Activated CD4-positive, alpha-beta T cell treated with anti-CD3 and anti-CD28 coated beads, Interleukin-2, amount 50 U/mL, for 24 hours (primary cell): ENCODE data around the gene ROR1.
"Not testable (repeated sequence)": the region's sequence is repeated elsewhere in the genome, so short reads cannot be mapped to it uniquely, and the experiment has no call there.

Source experiments
- DNase-seq, 2 donors: peaks; one replicate each; pipeline ENCODE4 v3.0.0-alpha.2; 2020; ENCODE audit warnings: low read depth in 1 of 2, low spot score in 1 of 2

The ROR1 gene

GRCh38 chr1:63758791-63759190, 15.0 kb upstream of the ROR1 start:
- DNase-seq, result no peak

DNA sequence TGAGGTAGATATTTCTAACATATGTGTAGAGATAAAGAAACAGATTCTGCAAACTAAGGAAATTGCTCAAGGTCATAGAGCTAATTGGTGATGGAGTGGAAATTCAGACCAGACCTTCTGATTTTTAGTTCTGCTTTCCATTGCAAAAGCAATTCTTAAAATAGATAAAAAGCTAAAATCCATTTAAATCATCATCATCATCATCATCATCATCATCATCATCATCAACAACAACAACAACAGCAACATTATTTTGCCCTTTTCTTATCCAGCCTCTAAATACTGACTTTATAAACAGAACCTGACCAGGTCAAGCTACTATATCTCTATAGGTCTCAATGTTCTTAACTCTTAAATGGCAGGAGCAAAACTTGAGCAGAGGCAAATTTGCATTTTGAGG, 14.0 kb upstream of the ROR1 start:
- no peak for DNase-seq

- no peak for DNase-seq
These were observed 3.4 kb upstream of the ROR1 start for GRCh38 chr1:63770381-63770780.

DNA sequence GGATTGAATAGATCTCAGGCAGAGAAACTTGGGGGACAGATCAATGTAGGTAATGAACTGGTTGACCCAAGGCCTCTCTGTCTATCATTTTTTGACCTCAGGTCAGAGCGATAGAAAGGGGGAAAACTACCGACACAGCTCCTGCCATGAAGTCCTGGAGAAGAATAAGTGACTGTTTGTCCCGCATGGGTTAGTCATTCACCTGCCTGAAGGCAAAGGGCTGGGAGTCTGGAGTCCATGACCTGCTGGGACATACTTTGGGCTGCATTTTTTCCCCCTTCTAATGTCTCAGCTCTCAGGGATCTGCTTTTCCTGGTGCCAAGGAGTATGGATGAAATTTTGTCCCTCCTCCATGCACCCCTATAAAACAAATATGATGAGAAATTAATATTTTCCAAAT, 1.6 kb upstream of the ROR1 start:
- no peak for DNase-seq

- DNase-seq, result no peak
These were observed 941 bp upstream of the ROR1 start for GRCh38 chr1:63772876-63773275.

- no peak for DNase-seq
These were observed 362 bp upstream of the ROR1 start for GRCh38 chr1:63773496-63773814.

- DNase-seq, result no peak
These were observed 1.0 kb downstream of the ROR1 start for GRCh38 chr1:63774617-63775417.

DNA sequence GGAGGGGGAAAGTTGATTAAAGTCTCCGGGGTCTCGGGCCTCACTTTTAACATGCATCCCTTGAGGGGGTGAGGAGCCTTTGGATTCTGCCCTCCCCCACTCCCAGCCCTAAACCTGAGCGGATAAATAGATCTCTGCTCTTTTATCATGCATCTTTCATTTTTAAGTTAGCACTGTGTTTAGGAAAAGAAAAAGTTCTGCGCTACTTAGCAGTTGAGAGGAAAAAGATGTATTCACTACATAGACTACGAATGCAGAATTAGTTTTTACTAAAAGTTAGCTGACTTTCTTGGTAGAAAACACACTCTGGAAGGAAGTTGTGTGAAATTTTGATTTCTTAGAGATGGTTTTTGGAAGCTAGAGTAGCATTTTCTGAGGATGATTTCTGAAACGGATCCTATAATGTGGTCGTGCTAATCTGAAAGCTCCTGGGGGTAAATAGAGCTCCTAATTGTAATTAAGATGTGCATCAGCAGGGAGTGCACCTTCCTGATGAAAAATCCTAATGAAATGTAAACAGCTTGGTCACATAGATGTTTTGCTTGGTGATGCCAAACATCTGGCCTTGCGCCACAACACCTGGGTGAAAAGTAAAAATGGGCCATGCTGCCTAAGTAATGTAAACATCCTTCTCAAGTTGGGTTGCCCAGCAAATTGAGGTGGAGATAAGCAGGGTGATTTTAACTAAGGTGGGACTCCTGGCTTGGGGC, 1.8 kb downstream of the ROR1 start:
- no peak for DNase-seq

- DNase-seq, result no peak
These were observed 3.5 kb downstream of the ROR1 start for GRCh38 chr1:63777286-63777685.

DNA sequence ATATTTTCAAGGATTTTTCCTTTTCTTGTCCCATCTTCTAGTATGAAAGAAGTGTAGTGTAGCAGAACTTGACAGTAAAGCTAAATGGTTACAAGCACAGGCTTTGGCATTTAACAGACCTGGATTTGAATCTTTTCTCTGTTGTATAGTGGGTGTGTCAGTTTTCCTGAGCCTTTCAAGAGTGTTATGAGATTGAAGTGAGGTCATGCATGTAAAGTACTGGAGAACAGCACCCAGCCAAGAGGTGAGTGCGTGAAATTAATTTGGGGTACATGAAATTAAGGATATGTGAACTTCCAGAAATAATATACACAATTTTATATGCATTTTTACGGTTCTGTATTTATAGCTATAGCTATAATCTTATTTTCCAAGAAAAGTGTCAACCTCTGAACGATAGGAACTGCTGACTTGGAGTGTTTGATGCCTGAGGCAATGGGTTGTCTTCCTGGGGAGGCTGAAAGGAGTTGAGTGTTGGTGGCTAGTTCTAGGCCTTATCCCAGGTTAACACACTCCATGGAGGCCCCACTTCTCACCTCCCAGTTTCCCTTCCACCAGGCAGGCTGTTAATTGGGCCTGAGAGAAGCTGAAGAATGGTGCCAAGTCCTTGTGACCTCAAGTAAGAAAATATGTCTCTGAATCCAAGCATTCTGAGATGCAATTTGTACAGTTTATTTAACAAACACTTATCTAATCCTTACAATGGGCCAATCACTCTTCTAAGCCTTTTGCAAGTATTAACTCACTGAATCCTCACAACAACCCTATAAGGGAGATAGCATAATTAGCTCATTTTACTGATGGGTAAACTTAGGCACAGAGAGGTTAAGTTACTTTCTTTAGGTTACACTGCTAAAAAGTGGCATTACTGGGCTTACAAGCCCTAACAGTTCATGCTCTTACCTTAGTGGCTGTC, 4.4 kb downstream of the ROR1 start:
- DNase-seq, result no peak

- no peak for DNase-seq
These were observed 5.8 kb downstream of the ROR1 start for GRCh38 chr1:63779338-63780211.

GRCh38 chr1:63780565-63780964, 6.7 kb downstream of the ROR1 start:
- no peak for DNase-seq

- DNase-seq, result no peak
These were observed 9.2 kb downstream of the ROR1 start for GRCh38 chr1:63782982-63783381.

DNA sequence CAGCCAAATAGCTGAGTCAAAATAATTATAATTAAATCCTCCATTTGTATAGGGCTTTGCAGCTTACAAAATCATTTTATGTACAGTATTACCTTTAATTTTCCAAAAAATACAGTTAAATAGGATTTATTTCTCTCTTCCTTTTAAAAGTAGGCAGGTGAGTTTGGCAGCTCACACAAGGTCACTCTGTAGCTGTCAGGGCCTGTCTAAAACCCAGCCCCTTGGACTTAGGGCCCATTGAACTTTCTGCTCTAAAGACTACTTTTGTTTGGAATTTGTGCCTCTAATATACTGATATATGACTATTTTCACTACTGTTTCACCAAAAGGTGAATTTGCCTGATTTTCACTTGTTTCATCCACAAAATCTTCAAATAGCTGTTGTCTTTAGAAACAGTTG, 10.3 kb downstream of the ROR1 start:
- DNase-seq, result no peak

- no peak for DNase-seq
These were observed 10.9 kb downstream of the ROR1 start for GRCh38 chr1:63784489-63785390.

GRCh38 chr1:63787270-63787669, 13.5 kb downstream of the ROR1 start:
- not testable (repeated sequence) for DNase-seq

GRCh38 chr1:63787875-63788274, 14.1 kb downstream of the ROR1 start:
- DNase-seq, result no peak

- no peak for DNase-seq
These were observed 16.2 kb downstream of the ROR1 start for GRCh38 chr1:63789856-63790605.

DNA sequence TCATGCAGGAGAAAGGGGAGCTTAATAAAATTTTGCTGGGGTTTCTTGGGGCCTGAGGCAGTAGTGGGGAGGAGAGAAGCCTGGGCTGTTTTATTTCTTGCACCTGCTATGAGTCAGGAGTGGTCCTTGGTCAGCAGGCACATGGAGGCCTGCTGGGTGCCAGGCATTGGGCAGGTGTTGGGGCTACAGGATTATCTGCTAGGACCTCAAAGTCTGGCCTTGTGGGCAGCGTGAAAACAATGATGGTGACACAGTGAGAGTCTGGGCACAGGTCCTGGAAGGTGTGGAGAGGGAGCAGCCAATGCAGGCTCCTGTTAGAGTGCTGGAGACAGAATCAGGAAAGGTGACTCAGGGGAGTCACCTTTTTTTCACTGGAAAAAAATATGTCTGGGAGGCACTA, 17.2 kb downstream of the ROR1 start:
- DNase-seq, result no peak
